Measurements from ENCODE around the gene TANC1.

TANC1 gene

DNA sequence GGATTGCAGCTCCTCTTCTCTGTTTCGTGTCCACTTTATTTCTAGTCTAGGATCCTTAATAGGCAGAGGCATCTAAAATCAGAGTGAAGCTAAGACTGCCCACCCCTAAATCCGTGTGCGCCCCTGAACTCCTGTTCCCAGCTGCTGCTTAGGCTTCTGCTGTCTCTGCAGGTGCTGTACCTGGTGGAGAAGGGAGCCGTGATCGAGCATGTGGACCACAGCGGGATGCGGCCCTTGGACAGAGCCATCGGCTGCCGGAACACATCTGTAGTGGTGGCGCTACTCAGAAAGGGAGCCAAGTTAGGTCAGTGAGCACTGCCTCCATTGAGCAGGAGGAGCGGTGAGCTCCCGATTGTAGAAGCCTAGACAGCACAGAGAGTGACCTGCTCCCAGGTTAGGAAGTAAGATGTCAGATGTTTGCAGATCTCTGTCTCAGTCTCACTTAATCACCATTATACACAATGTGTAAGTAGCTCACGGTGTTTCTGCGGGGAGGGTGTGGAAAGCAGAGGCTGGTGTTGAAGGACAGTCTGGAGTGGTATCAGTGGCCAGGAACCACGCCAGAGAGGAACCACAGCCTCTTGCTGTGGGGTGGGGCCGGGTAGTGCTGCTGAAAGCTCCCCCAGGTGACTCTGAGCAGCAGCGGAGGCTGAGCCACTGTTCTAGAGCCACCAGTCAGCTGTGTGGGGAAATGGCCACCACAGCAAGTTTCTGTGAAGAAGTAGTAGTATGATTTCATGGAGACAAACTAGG, 255.8 kb downstream of the TANC1 start:
- H3K4me1 ChIP-seq (ENCODE audit: control insufficient read depth, insufficient read depth, low read length), result peaks cover 7% of the 10 kb centered on the region
- H3K4me3 ChIP-seq (ENCODE audit: insufficient read depth, low read depth, low read length), result no peak overlapping the region
- 95 to 96% methylated on average over 17 of the region's 17 CpGs for WGBS, 2 experiments
- no peaks in the 10 kb centered on the region for H3K27me3 ChIP-seq (ENCODE audit: control insufficient read depth, insufficient read depth, low read length, poor library complexity, severe bottlenecking)
- H3K27ac ChIP-seq (ENCODE audit: insufficient read depth, low read depth, low read length, poor library complexity, severe bottlenecking), result no peak overlapping the region
- no peaks in the 10 kb centered on the region for H3K9me3 ChIP-seq (ENCODE audit: control insufficient read depth, low read length)
- H3K36me3 ChIP-seq (ENCODE audit: control insufficient read depth, insufficient read depth, low read length), result no peaks in the 10 kb centered on the region

DNA sequence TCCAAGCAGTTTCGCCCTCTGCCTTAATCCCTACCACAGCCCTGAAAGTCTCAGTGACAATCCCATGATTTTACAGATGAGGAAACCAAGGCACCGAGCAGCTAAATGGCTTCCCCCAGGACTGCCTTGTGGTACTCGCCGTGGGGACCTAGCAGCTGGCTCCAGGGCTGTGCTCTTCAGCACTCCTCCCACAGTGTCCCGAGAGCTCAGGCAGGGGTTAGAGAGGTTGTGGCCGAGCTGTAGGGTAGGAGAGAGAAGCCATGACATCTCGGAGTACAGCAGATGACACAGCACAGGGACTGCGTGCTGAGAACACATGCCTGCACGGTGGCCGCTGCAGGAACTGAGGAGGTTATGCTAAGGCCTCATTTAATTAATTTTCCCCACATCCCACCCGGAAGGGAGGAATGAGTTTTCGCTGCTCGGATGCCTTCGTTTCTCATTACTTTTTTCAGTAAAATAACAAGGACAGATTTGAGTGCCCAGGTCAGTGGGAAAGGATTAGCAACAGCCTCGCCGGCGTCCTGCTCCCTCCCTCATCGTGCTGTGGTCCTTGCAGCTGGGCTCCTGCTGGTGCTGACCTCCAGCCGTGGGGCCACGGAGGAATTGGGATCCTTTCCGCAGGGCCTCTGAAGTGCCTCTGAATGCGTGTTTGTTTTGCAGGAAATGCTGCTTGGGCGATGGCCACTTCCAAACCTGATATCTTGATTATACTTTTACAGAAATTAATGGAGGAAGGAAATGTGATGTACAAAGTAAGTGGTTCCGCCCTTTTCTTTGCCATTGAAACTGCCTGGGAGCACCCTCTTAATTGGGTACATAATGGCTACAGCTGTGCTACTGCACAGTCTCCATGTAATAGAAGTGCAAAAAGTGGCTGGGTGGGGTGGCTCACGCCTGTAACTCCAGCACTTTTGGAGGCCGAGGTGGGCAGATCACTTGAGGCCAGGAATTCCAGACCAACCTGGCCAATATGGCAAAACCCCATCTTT, 256.9 kb downstream of the TANC1 start:
- H3K36me3 ChIP-seq (ENCODE audit: control insufficient read depth, insufficient read depth, low read length), result no peaks in the 10 kb centered on the region
- H3K9me3 ChIP-seq (ENCODE audit: control insufficient read depth, low read length), result no peaks in the 10 kb centered on the region
- H3K4me3 ChIP-seq (ENCODE audit: insufficient read depth, low read depth, low read length), result no peak overlapping the region
- peaks cover 7% of the 10 kb centered on the region for H3K4me1 ChIP-seq (ENCODE audit: control insufficient read depth, insufficient read depth, low read length)
- no peaks in the 10 kb centered on the region for H3K27me3 ChIP-seq (ENCODE audit: control insufficient read depth, insufficient read depth, low read length, poor library complexity, severe bottlenecking)
- H3K27ac ChIP-seq (ENCODE audit: insufficient read depth, low read depth, low read length, poor library complexity, severe bottlenecking), result no peak overlapping the region
- 79 to 80% methylated on average over 26 of the region's 26 CpGs for WGBS, 2 experiments

DNA sequence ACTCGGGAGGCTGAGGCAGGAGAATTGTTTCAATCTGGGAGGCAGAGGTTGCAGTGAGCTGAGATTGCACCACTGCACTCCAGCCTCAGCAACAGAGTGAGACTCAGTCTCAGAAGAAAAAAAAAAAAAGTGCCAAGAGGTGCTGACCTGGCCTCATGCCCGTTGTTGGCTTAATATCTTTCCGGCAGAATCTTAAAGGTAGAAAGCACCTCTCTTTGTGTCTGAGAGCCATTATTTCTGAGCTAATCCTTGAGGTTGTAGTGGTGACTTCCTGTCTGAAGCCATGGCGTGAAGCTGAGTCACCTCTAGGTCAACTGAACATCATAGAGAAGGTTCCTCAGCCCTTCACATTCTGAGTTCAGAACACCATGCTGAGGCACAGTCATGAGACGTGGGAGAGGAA, 257.6 kb downstream of the TANC1 start:
- H3K36me3 ChIP-seq (ENCODE audit: control insufficient read depth, insufficient read depth, low read length), result no peaks in the 10 kb centered on the region
- 91 to 95% methylated on average over 4 to 5 of the region's 5 CpGs for WGBS, 2 experiments

DNA sequence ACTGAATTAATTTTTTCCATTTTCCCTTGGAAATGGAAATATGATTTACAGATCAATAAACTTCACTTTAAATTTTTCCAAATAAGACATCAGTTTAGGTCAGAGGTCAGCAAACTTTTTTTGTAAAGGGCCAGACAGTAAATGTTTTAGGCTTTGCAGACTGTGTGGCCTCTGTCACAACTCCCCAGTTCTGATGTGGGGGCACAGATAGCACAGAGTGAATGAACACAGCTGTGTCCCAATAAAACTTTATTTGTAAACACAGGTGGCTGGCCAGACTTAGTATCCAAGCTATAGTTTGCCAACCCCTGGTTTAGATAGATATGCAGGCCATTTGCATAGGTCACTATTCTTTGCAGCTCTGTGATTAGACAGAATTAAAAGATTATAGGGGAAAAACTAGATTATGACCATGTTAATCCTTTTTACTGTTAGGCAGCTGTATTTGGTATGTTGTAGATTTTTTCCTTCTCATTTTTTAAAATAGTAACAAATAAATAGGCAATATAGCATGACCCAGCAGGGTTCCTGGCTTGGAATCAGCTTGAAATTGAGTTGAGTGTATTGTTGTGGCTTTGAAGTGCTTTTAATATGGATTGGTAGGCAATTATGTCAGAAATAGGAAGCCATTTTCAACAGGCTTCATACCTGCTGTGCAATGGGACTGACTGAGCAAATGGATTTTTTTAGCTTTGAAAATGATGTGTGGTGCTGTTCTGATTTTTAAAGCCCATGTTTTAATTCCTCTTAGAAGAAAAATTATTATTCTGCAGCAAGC, 258.4 kb downstream of the TANC1 start:
- Histone ChIP-seq H3K4me3 (ENCODE audit: insufficient read depth, low read depth, low read length) (no peak overlapping the region), H3K27me3 (ENCODE audit: control insufficient read depth, insufficient read depth, low read length, poor library complexity, severe bottlenecking) (no peaks in the 10 kb centered on the region), H3K27ac (ENCODE audit: insufficient read depth, low read depth, low read length, poor library complexity, severe bottlenecking) (no peak overlapping the region), H3K4me1 (ENCODE audit: control insufficient read depth, insufficient read depth, low read length) (peaks cover 7% of the 10 kb centered on the region), H3K9me3 (ENCODE audit: control insufficient read depth, low read length) (no peaks in the 10 kb centered on the region), H3K36me3 (ENCODE audit: control insufficient read depth, insufficient read depth, low read length) (no peaks in the 10 kb centered on the region)

More for the DNA sequence above, 257.6 kb downstream of the TANC1 start:
- H3K4me3 ChIP-seq (ENCODE audit: insufficient read depth, low read depth, low read length), result no peak overlapping the region
- no peaks in the 10 kb centered on the region for H3K27me3 ChIP-seq (ENCODE audit: control insufficient read depth, insufficient read depth, low read length, poor library complexity, severe bottlenecking)
- H3K9me3 ChIP-seq (ENCODE audit: control insufficient read depth, low read length), result no peaks in the 10 kb centered on the region
- H3K27ac ChIP-seq (ENCODE audit: insufficient read depth, low read depth, low read length, poor library complexity, severe bottlenecking), result no peak overlapping the region
- peaks cover 7% of the 10 kb centered on the region for H3K4me1 ChIP-seq (ENCODE audit: control insufficient read depth, insufficient read depth, low read length)

DNA sequence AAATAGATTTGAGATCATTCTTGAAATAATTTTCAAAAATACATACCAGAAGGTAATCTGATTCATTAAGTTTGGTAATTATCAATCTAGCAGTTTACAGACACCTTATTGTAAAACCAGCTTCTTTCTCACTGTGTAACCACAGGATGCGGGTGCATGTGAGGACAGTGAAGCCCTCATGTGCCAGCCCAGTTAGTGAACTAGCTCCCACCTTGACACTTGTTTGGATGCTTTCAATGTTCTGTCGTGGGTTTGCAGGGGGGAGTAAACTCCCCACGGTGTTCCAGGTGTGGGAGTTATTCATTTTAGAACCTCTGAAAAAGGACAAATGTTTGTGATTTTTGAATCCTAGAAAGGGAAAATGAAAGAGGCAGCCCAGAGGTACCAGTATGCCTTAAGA, 259.0 kb downstream of the TANC1 start:
- H3K9me3 ChIP-seq (ENCODE audit: control insufficient read depth, low read length), result no peaks in the 10 kb centered on the region
- H3K27ac ChIP-seq (ENCODE audit: insufficient read depth, low read depth, low read length, poor library complexity, severe bottlenecking), result no peak overlapping the region
- no peaks in the 10 kb centered on the region for H3K36me3 ChIP-seq (ENCODE audit: control insufficient read depth, insufficient read depth, low read length)
- no peak overlapping the region for H3K4me3 ChIP-seq (ENCODE audit: insufficient read depth, low read depth, low read length)
- WGBS, 2 experiments, result 62 to 63% methylated on average over 3 of the region's 3 CpGs
- H3K27me3 ChIP-seq (ENCODE audit: control insufficient read depth, insufficient read depth, low read length, poor library complexity, severe bottlenecking), result no peaks in the 10 kb centered on the region
- H3K4me1 ChIP-seq (ENCODE audit: control insufficient read depth, insufficient read depth, low read length), result peaks cover 7% of the 10 kb centered on the region

DNA sequence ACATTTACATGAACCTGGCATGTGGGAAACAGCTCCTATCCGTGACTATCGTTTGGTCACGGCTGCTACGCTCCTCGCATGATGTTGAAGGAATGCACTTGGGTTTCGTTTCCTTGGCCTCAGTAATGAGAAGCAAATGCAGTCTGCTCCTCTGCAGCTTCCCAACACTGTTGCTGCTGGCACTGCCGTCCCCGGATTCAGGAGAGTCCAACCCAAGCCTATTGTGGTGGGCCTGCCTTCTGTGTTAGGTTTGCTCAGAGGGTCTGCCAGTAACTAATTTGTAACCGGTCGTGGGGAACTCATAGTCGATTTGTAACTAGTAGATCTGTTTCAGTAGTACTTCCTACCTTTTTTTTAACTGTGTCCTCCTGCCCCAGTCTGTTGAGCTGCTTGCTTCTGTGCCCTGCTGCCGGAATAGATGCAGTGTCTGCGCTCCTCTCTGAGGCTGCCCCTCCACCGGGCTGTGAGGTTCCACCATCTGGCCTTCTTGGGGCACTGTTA, 259.7 kb downstream of the TANC1 start:
- Histone ChIP-seq H3K9me3 (ENCODE audit: control insufficient read depth, low read length) (no peaks in the 10 kb centered on the region), H3K27me3 (ENCODE audit: control insufficient read depth, insufficient read depth, low read length, poor library complexity, severe bottlenecking) (no peaks in the 10 kb centered on the region), H3K4me3 (ENCODE audit: insufficient read depth, low read depth, low read length) (no peak overlapping the region), H3K27ac (ENCODE audit: insufficient read depth, low read depth, low read length, poor library complexity, severe bottlenecking) (no peak overlapping the region), H3K4me1 (ENCODE audit: control insufficient read depth, insufficient read depth, low read length) (peaks cover 7% of the 10 kb centered on the region), H3K36me3 (ENCODE audit: control insufficient read depth, insufficient read depth, low read length) (no peaks in the 10 kb centered on the region)
- WGBS, 2 experiments, result 90 to 92% methylated on average over 14 of the region's 14 CpGs

DNA sequence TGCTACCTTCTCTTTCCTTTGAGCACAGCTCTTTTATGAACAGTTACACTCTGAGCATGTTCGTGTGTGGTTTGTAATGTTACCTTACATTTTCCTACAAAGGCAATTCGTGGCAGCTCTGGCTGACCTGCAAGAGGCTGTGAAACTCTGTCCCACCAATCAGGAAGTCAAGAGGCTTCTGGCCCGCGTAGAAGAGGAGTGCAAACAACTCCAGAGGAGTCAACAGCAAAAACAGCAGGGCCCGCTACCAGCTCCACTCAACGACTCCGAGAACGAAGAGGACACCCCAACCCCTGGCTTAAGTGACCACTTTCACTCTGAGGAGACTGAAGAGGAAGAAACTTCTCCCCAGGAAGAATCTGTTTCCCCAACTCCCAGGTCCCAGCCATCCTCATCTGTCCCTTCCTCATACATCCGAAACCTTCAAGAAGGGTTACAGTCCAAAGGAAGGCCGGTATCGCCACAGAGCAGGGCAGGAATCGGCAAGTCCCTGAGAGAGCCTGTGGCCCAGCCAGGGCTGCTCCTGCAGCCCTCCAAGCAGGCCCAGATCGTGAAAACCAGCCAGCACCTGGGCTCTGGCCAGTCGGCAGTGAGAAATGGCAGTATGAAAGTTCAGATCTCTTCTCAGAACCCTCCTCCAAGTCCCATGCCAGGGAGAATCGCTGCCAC, 261.2 kb downstream of the TANC1 start:
- Histone ChIP-seq H3K36me3 (ENCODE audit: control insufficient read depth, insufficient read depth, low read length) (no peaks in the 10 kb centered on the region), H3K4me3 (ENCODE audit: insufficient read depth, low read depth, low read length) (no peak overlapping the region), H3K27ac (ENCODE audit: insufficient read depth, low read depth, low read length, poor library complexity, severe bottlenecking) (no peak overlapping the region), H3K4me1 (ENCODE audit: control insufficient read depth, insufficient read depth, low read length) (peaks cover 7% of the 10 kb centered on the region), H3K27me3 (ENCODE audit: control insufficient read depth, insufficient read depth, low read length, poor library complexity, severe bottlenecking) (no peaks in the 10 kb centered on the region), H3K9me3 (ENCODE audit: control insufficient read depth, low read length) (no peaks in the 10 kb centered on the region)
- WGBS, 2 experiments, result 94 to 95% methylated on average over 15 of the region's 15 CpGs

DNA sequence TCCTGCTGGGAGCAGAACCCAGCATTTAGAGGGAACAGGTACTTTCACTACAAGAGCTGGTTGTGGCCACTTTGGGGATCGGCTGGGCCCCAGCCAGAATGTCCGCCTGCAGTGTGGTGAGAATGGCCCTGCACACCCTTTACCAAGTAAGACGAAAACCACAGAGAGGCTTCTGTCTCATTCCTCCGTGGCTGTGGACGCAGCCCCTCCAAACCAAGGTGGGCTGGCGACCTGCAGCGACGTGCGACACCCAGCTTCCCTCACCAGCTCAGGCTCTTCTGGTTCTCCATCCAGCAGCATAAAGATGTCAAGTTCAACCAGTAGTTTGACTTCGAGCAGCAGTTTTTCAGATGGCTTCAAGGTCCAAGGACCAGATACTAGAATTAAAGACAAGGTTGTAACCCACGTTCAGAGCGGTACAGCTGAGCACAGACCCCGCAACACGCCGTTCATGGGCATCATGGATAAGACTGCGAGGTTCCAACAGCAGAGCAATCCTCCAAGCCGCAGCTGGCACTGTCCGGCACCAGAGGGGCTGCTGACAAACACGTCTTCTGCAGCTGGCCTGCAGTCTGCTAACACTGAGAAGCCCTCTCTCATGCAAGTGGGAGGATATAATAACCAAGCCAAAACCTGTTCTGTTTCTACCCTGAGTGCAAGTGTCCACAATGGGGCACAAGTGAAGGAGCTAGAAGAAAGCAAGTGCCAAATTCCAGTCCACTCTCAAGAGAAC, 261.9 kb downstream of the TANC1 start:
- H3K9me3 ChIP-seq (ENCODE audit: control insufficient read depth, low read length), result no peaks in the 10 kb centered on the region
- no peaks in the 10 kb centered on the region for H3K27me3 ChIP-seq (ENCODE audit: control insufficient read depth, insufficient read depth, low read length, poor library complexity, severe bottlenecking)
- no peaks in the 10 kb centered on the region for H3K36me3 ChIP-seq (ENCODE audit: control insufficient read depth, insufficient read depth, low read length)
- no peak overlapping the region for H3K27ac ChIP-seq (ENCODE audit: insufficient read depth, low read depth, low read length, poor library complexity, severe bottlenecking)
- H3K4me1 ChIP-seq (ENCODE audit: control insufficient read depth, insufficient read depth, low read length), result peaks cover 7% of the 10 kb centered on the region
- no peak overlapping the region for H3K4me3 ChIP-seq (ENCODE audit: insufficient read depth, low read depth, low read length)
- 95 to 96% methylated on average over 19 of the region's 19 CpGs for WGBS, 2 experiments

Data from ectodermal cell (in vitro differentiated cells).